NCI-H774 (cell line): ENCODE results near the gene TTC3.

Experiments
- DNase-seq: peaks from one replicate; lab custom pipeline; 2025; lab: John Stamatoyannopoulos, UW

The TTC3 gene

DNA sequence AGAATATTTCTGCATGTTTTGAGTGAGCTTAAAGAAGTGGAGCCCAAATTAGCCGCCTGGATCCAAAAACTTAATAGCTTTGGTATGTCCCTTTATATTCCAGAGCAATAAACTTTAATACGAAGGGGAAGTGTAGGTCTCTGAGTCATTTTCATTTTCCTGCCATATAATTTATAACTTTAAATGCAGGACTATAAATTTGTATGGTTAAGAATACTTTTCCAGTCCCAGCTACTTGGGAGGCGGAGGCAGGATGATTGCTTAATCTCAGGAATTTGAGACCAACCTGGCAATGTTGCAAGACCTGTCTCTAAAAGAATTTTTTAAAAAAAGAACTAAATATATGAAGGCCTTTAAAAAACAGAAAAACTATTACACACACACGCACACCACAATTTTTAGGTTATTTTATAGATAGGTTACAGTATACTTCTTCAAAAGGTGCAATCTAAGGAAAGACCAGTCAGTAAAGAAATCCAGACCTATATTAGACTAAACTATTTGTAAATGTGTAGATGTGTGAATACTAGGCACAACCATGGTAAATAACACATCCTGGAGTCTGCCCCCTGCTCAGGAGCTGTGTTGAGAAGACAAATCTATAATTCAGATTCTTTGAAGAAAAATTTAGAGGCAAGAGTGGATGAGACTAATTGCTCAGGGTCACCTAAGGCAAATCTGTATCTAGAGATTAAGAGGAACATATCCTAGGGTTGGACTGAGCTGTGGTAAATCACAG lies 80.3 kb downstream of the TTC3 start:
- no peak for DNase-seq

DNA sequence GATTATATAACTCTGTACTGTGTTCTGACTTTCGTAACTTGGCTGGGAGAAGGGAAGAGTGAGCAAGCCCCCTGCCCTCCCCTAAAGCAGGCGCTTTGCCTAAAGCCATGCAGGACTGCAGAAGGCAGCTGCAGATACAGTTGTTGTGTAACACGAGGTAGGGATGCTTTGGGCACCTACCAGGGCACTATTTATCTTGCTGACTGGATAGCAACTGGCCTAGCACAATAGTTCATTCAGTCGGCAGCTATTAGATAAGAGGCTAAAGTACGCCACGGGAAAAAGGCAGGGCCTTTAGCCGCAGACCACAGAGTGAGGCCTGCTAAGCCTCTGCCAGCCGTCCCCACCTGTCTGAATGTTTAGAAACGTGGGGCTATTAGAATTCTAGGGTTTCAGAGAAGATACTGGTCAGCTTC lies 80.9 kb downstream of the TTC3 start:
- DNase-seq: no peak

DNA sequence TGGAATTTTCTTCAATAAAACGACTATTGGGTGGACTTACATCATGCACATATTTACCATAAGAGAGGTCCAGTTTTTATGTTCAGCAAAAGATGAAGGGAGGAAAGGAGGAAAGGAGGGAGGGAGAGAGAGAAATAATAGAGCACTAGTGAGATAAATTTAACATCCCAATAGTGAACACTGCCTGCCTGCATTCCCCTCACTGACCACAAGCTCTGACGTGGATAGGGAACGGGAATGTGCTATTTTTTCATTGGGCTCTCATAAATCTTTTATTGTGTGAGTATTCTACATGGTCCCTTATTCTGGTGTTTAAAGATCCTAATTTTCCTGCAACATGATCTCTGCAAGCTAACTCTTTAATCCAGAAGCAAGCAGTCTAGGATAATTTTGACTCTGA lies 82.1 kb downstream of the TTC3 start:
- no peak for DNase-seq

DNA sequence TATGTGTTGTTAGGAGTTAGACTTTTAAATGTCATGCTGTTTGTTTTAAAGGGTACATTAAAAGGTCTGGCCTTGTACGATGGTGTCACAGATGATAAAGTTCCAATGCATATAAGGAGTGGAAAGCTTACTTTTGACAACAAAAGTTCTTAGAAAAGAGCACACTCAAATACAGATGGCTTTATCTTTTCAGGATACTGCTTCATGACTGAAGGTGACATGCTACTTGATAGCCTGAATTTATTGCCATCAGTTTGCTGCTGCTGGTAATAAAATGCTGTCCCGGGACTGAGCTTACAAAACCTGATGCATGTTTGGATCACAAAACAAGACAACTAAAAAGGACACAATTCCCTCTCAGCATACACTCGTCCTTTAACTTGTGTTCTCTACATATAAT lies 84.9 kb downstream of the TTC3 start:
- DNase-seq: no peak

DNA sequence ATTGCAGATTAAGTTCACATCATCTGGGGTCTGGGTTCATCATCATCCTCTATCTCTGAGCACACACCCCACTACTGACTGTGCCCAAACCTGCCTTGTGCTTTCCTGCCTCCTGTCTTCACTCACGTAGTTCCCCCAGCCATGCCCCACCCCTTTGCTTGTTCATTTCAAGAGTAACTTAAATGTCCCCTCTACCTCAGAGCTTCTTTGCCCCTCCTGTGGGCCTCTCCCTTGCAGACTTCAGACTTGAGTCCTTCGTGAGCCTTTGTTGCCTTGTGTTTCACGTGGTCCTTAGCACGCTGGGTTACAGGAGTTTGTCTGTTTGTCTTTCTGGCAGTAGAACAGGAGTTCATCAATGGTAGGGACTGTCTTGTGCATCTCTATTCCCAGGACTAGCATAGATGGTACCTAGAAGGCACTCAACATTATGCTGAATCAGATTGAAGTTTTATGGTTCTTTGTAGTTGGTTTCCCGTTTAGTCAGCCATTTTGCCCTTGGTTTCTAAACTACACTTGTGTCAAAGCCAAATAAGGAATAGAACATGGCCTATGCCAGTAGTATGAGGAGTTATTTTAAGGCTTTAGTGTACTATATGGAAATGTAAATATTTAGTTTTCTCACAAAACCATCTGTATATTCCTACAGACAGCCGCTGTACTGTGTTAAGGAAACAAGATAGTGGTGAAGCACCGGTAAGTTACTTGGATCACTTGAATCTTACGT lies 86.2 kb downstream of the TTC3 start:
- no peak for DNase-seq

DNA sequence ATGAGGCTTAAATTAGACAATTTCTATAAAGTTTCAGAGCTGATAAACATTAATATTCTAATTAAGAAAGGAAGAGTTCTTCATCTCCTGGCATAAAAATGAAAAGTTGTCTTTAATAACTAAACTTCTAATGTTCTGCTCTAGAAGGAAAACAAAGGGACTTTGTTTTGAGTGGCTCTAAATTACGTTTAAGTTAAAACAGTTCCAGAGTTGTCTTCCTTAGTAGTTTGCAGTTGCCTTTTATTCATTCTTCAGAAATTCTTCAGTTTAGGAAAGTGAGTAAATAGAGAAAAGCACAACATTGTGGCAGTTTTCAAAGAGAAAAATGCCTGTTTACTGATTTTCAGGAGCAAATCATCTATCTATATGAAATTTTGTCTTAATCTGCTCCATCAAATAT lies 86.9 kb downstream of the TTC3 start:
- no peak for DNase-seq

DNA sequence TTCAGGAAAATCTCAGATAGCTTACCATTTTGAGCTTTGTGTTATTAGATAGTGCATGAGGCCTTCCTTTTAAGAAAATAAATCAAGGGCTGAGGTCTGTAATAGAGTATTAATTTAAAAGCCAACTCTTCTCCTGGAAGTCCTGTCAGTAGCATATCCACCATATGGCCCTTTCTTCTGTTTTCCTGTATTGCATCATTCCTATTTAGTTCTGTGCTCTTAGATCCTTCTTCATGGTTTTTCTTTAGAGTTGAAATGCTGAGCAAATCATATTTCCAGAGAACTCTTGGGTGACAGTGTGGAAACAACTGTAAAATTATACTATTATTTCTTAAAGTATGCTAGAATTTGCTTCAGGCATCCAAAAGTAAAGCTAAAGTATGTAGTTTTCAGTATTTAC lies 91.7 kb downstream of the TTC3 start:
- DNase-seq: no peak

DNA sequence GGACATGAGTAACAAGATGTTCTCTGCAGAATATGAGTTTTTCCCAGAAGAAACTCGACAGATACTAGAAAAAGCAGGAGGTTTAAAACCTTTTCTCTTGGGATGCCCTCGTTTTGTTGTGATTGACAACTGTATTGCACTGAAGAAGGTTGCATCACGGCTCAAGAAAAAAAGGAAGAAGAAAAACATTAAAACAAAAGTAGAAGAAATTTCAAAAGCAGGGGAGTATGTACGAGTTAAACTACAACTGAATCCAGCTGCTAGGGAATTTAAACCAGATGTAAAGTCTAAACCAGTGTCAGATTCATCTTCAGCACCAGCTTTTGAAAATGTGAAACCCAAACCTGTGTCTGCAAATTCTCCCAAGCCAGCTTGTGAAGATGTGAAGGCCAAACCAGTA lies 92.5 kb downstream of the TTC3 start:
- no peak for DNase-seq

DNA sequence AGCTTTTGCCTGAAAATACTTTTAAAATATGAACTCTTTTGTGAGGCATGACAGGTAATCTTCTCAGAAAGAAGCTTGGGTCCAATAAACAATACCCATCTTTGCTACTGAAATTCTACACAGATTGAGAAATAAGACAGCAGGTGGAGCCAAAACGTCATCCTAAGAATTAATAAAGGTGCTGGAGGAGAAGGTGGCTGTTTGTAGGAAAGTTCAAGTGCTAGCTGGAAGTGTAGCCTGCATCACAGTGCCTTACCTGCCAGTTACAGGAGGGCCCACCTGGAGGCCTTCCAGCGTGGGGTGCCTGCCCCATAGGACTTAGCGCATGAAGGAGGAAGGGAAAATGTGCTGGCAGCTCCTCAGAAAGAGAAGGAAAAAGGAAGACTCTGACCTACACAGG lies 93.7 kb downstream of the TTC3 start:
- no peak for DNase-seq

DNA sequence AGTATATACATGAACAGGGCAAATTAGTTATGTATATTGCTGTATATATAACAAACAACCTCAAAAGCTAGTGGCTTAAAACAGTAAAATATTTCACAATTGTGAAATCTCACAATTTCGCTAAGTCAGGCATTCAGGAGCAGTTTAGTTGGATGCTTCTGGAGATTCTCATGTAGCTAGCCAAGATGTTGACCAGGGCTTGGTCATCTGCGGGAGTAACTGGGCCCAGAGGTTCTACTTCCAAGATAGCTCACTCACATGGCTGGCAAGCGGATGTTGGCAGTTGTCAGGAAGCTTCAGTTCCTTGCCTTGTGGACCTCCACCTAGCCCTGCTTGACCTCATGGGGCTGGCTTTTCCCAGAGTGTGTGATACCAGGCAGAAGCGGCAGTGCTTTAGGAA lies 95.6 kb downstream of the TTC3 start:
- DNase-seq: no peak

DNA sequence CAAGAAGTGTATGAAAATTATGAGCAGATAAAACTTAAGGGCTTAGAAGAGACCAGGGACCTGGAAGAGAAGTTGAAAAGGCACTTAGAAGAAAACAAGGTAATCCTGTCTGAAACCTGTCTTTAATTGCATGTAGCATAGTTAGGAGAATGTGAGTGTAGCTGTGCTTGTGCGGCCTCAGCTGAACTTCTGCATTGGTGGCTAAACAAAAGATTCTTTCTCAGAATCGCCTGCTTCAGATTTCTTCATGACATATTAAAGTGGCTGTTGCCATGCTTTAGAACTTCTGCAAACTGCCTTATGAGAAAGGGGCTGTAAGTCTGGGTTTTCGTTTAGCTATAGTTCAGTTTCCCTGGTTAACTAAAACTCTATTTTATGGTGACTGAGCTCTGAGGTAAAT lies 99.6 kb downstream of the TTC3 start:
- DNase-seq: no peak

DNA sequence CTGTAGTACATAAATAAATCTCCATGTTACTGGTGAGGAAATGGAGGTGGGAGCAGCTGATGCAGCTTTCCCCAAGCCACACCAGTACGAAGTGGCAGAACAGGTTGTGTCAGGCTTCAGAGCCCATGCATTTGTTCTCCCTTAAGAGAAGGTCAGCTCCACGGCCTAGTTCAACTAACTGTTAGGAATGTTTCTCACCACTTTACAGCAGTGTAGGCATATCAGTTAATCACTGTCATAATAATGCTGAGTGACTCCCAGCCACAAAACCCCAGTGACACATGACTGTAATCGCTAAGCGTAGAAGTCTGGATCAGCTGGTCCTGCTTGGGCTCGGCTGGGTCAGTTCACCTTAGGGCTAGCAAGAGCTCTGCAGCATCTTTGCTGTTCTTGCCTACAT lies 103.7 kb downstream of the TTC3 start:
- DNase-seq: no peak

DNA sequence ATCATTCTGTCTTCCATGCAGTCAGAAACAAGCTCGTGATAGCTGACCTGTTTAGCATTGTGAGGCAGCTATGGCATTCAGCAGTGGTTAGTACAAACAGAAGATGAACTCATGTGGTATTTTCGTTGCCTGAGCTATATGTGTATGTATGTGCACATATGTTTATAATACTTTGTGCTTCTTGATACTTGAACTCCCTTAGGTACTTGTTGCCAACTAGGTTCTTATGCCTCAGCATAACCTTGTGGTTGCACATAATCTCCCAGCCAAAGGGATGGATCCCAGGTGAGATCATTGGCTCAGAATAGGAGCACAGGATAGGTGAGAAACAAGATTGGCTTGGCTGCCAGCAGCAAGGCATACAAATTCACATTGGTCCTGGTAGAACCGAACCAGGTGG lies 108.0 kb downstream of the TTC3 start:
- no peak for DNase-seq

DNA sequence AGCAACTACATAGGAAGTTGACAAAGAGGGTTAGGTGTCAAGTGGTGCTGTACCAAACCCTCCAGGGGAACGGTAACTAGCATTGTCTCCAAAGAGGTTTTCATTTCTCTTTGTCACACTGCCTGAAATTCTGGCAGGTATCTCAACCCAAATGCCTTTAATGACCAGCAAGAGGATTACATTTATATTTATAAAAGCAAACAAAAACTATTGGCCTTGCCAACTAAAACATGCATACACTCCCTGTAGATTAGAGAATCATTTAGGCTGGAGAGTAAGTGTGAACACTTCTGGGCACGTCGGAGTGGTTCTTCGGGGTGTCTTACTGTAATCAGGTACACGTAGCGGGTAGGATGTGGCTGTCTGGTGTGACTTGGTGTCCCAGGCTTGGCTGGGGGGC lies 109.2 kb downstream of the TTC3 start:
- no peak for DNase-seq

DNA sequence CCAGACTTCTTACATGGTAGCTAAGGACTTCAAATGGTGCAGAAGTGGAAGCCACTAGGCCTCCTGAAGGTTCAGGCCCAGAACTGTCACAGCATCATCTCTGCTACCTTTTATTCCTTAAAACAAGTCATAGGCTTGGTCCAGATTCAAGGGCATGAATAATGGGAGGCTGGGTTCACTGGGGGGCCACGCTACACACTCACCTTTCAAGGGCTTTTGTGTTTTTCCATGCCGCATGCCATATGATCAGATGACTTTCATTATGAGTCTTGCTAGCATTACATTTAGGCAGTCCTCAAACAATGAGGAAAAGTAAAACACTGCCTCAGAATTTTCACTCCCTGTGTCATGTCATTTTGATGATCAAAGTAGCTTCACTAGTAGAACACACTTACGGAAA lies 110.7 kb downstream of the TTC3 start:
- DNase-seq: no peak

DNA sequence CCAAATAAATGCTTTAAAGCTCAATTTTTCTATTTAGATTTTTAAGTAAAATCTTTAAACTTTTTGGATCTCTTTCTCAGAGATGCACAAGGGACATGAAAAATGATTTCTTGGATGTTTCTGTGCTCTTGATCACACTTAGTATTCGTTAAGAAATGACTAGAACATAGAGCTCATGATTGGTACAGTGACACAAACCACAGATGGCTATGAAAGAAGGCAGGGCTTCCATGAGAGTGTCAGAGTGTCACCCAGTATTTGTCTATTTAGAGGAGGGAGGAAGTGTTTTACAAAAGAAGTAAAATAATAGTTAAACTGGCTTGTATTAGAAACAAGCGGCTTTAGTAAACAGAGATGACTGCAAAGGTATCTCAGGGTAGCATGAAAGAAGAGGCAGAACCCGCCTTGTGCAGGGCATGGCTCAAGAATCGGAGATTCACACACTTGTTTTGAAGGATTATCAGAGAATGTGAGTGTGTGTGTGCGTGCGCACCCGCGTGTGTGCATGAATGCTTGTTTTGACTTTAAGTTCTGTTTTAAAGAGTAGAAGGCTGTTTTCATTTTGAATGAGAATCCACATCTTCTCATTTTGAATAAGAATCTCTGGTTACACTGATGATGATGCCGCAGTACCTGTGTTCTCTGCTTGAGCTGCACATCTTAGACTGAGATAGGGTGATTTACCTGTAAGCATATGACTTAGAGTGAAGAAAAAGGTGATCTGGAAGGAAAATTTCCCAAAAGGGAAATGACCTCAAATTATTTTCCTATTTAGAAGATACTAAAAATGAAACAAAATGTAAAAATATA lies 111.9 kb downstream of the TTC3 start:
- DNase-seq: no peak

DNA sequence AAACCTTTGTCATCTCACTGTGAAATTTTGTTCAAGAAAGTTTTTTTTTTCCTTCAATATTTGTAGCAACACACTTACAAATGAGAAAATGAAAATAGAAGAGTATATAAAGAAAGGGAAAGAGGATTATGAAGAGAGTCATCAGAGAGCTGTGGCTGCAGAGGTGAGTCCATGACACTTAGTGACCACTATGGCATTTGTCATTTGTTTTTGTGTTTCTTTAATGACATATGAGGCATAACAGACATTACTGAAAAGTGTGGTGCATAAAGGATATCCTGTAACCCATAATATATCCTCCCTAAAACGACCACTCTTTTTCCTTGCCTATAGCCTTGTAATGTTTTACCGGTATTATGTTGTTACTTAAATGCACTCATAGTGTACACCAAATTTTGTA lies 113.9 kb downstream of the TTC3 start:
- DNase-seq: no peak

DNA sequence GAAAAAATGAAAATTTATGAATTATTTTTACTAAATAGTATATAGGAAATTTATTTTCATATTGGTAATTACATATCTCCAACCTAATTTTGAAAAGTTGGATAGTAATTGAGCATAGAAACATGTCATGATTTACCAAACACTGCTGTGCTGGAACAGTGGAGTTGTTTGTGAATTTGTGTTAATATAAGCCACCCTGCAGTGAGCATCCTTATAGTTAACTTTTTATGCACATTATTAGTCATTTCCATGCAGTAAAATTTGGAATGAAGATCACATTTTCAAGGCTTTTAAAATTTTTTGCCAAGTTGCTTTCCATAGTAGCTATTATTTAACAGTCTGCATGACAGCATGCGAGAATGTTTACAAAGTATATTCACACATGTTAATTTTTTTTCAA lies 115.8 kb downstream of the TTC3 start:
- no peak for DNase-seq

DNA sequence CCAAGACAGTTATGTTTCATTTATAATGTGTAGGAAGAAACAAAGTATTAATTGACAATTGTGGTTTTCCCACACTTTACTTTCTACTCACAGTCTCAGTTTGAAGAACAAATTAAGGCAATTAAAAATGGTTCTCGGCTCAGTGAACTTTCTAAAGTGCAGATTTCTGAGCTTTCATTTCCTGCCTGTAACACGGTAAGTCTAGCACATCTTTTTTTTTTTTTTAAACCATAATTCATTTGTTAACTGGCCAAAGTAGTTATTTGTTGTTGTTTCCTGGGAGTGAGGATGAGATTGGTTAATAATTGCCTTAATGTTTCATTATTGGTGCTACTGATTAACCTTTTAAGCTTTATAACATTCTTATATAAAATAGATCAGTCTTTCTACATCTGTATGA lies 119.0 kb downstream of the TTC3 start:
- DNase-seq: no peak

DNA sequence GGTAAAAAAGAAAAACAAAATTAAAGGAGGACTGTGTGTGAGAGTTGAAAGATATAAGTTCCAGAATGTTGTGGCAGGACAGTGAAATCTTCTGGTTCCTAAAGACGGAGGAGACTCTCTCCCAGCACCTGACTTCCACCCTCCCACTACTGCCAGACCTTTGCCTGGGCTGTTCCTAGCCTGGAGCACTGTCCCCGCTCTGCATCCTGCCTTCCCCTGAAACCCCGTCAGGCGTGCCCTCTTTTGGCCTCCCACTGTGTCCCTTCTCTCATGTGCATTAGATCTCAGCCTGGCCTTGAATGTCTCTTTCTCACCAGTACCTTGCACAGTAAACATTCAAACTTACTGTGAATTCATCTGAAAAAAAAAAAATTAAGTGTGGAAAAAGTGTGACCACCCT lies 120.0 kb downstream of the TTC3 start:
- DNase-seq: no peak

DNA sequence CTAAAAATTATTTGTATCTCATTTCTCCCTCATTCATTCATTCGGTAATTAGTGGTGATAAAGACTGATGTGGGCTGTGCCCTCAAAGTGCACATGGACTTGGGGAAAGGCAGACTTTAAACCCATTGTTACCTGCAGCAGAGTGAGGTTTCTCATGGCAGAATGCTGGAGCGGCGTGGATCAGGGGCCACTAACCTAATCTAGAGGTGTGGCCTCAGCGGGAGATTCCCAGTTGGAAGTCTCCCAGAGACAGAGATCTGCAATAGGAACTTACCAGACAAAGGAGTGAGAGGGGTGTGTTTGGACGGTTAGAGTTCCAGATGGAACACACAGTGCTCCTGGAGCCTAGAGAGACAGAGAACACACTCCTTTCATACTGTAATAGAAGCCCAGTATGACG lies 120.6 kb downstream of the TTC3 start:
- no peak for DNase-seq

DNA sequence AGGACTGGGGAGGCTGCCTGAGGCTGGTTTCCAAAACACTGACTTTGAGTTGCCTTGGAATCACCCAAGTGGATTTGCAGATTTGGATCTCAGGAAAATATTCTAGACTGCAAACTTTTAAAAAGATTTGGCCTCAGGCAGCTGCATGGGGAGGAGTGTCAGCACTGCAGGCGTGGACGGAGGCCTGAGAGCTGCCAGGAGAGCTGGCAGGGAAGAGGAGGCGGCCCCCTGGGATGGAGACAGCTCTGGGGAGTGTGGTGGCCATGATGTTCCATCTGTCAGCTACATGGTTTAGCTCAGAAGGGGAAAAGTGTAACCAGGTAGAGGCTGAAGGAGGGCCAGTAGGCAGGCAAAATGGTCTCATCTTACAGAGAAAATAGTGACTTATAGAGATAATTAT lies 122.0 kb downstream of the TTC3 start:
- no peak for DNase-seq

DNA sequence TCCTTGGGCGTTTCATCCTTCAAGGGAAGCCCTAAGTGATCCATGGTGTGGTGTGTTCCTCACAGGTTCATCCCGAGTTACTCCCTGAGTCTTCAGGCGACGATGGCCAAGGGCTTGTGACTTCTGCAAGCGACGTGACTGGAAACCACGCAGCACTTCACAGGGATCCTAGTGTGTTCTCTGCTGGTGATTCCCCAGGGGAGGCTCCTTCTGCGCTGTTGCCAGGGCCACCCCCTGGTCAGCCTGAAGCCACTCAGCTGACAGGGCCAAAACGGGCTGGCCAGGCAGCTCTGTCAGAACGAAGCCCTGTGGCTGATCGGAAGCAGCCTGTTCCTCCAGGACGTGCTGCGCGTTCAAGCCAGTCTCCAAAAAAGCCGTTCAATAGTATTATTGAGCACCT lies 122.6 kb downstream of the TTC3 start:
- DNase-seq: no peak
